ENCODE data around the gene PLA2G4E.

Gene PLA2G4E

DNA sequence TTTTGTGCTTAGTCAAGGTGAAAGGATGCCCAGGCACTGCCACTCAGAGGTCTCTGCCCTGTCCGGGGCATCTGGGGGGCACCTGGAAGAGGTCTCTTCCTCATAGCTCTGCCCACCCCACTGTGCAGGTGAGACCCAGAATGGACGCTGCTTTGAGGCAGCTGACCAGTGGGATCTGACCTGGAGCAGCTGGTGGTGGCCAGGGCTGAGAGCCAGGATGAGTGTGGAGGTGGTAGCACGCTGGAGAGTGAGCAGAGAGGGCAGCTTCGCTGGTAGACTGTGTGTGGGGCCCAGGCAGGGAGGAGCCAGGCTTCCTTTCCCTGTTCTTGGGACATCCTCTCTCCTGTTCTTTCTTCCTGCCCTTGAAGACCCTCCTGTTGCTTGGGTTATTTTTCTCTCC lies 32.2 kb upstream of the PLA2G4E start:
- no peak for DNase-seq

DNA sequence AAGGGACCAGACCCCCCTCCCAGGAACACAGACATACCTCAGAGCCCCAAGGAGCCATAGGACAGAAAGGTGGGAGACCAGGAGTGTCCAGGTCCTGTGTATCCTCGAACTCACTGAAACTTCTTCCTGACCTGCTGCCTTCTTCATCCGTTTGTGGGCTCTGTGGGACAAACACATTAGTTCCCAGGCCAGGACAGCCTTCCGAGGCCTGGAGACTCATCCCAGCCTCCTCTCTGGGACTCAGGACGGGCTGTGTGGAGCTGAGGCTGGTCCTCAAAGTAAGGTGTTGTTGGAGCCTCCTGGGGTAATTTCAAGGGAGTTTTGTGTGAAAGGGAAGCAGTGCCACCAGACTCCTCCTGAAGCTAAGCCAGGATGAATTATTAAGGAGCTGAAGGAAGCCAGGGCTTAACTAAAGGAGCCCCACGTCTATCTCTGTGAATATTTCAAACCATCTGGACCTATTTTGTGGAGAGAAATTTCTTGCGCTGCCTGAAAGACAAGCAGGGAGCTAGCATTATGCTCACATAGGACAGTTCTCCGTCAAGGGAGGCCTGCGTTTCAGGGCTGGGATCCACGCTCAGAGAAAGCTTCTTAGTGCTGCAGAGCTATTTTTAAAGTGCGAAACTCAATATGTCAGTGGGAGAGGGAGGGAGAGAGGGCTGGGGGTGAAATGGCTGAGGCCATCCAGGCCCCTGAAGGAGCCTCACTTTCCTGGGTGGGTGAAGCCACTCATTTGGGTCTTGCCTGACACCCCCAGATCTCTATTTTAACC lies 29.8 kb upstream of the PLA2G4E start:
- no peak for DNase-seq

DNA sequence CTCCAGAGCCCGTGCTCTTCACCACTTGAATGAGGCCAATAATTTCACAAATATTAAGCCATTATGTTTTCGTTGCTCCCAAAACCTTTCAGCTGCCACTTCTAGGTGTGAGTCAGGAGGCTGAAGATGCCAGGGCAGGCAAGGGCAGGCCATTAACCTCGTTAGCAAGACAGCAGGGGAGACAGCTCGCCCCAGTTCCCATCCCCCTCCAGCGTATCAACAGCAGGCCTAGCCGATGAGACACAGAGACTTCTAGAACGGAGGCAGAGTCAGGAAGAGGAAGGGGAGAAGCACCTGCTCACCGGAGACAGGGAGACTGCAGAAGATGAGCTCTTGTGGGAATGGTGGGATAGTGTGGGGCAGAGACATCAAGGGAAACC lies 28.0 kb upstream of the PLA2G4E start:
- no peak for DNase-seq

DNA sequence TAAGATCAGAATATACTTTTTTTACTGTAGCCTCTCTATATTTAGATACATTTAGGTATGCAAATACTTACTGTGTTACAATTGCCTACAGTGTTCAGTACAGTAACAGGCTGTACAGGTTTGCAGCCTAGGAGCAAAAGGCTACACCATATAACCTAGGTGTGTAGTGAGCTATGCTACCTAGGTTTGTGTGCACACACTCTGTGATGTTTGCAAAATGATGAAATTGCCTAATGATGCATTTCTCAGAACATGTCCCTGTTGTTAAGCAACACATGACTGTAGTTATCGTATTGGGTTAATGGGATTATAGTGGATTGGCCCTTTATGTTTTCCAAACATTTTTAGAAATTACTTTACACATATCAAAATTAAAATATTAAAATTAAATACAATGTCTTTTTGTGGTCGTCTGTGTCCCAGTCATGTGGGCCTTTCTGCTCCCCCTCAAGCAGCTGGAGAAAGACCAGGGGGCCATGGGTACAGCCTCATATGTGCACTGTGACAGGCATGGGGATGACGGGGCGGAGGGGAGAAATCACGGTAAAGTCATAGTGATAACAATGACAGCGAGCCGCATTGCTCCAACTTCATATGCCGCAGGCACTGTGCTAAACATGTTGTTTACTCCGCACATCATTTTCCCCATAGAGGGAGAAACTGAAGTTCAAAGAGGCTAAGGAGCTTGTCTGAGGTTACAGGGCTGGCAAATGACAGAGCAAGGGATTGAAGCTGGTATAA lies 27.4 kb upstream of the PLA2G4E start:
- DNase-seq = no peak

DNA sequence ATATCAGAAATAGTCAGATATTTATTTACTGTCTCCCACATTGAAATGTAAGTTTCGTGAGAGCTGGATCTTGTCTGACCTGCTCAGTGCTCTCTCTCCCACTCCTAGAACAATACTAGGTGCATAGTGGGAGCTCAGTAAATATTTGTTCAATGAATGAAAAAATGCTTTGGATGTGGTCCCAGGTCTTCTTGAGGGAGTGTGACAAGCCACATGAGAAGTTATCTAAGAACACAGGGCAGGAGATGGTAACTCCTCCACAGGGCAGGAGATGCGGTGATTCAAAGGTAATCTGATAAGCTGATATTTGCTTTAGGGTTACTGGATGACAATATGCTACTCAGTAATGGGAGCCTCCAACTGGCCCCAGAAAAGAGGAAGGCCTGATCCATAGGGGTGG lies 25.8 kb upstream of the PLA2G4E start:
- no peak for DNase-seq

DNA sequence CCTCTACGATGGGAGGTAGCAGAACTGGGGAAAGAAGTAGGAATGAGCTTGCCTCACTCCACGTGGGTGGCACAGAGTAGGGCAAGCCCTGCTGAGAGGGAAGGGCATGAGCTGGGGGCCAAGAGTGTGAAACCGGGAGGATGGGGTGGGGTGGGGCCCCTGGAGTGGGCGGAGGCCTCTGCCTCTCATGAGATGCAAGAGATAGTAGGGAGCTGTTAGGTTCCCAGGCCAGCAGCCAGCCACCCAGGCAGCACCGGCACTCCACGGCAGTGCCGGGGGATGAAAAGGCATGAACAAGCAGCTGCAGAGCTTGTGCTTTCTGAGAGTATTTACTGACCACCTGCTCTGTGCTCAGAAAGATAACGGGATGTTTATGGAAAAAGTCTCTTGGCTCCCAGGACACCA lies 24.4 kb upstream of the PLA2G4E start:
- DNase-seq = no peak

DNA sequence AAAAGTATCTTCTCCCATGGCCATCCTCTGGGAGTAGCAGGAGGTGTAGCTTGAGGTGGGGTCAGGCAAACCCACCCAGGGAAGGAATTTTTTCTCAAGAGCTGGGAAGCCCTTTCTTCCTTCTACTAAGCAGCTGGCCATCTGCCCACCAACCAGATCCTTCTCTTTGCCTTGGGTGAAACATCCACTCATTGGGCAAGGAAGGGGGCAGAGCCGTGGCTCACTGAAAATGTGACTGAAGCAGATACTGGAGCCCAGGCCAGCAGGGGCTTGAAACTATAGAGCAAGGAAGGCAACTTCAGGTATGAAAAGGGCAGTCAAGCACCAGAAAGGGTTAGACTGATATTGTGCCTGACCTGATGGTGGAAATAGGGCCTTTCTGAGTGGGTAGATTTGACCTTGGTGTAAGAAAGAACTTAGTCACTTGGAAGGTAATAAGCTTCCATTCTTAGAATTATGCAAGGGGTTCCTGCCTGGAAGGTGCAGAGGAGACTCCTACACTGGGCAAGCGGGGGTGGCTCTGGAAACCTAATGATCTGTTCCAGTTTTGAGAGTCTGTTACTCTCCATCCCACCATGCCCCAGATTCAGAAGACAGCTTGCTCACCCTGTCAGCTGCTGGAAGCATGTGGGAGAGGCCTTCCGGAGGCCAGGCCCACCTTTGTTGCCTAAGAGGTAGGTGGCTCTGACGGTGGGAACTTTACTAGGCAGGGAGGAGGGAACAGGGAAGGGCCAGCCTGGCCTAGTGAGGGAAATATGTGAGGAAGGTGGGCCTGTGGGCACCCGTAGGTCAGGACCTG lies 22.0 kb upstream of the PLA2G4E start:
- DNase-seq = no peak

DNA sequence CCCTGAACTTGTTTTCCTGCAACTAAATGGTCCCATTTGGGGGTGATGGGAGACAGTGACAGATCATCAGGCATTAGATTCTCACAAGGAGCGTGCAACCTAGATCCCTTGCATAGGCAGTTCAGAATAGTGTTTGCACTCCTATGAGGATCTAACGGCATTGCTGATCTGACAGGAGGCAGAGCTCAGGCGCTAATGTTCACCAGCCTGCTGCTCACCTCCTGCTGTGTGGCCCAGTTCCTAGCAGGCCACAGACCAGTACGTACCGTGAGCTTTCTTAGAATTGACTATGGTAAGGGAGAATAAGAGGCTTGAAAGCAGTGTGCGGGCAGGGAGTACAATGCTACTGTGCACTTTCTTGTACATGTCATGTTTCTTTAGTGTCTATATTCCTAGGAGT lies 17.6 kb upstream of the PLA2G4E start:
- no peak for DNase-seq

DNA sequence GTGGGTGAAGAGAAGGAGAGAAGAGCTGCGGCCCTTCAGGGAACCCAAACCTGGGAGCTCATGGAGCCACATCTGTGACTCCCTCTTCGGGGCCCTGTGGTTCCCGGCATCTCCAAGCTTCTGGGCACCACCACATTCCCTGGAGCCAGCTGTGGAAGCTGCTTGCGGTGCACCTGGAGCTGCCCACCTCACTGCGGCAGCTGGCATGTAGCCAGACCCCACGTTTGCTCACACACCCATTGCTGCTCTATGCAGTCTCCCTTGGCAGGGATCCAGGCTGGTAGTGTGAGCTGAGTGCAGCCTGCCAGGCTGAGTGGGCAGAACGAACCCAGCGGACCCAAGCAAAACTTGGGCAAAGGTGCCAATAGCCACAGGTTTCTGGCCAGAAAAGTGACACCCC lies 16.8 kb upstream of the PLA2G4E start:
- DNase-seq = no peak

DNA sequence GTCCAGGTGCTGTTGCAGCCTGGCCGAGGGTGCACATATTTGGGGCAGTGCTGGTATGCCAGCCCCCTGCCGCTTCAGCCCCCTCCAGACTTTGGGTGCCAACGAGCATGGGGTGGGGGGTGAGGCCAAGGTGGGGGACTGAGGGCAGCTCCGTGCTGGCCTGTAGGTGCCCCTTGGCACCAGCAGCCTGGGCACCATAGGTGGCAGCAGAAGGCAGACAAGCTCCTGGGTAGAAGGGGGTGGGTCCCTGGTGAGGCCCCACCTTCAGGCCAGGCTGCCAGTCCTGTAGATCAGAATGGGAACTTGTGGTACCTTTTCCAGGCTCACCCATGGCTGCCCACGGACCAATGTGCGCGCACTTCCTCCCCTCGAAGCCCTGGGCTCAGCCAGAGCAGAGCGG lies 16.1 kb upstream of the PLA2G4E start:
- no peak for DNase-seq

DNA sequence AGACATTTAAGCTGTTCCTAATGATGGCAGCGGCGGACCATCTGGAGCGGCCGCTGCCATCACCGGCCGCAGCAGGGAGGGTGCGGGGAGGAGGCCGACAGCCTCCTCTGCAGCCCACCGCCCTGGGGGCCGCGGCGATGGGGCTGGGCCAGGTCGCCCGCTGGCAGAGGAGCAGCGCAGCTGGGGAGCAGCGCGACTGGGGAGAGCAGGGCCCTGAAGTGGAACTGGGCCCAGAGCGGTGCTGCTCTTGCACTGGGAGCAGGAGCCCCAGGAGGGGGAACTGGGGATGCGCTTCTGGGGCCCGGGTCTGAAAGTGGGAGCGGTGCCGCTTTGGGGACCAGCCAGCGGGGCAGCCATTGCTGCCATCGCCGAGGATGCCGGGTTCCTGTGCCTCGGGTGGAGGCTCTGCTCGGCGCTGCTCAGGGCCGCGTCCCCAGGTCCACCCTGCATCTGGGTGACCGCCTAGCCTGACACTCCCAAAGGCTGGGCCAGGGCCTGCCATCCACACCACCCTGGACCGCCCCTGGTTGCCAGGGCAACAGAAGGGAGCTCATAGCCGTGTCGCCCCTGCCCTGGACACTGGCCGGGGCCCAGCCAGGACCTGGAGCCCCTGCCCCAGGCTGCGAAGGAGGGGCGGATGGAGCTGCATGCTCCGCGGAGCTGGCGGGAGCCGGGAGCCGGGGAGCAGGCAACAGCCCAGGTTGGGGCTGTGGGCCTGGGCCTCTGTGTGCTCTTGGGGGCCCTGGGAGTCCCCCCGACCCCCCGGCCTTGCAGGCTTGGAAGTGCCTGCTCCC lies 15.5 kb upstream of the PLA2G4E start:
- no peak for DNase-seq

DNA sequence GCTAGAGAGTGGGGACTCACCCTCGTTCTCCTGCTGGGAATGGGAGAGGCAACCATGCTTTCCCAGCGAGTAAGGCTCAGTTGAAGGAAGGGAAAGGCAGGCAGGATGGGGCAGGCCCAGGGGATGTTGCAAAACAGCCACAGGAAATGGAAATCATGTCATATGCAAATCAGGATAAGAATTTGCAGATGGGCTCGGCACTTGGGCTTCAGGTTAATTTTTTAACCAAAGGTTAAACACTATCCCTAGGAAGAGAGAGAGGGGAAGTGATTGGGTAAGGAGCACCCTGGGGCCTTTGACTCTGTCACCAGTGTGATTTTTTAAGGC lies 14.6 kb upstream of the PLA2G4E start:
- DNase-seq = no peak

DNA sequence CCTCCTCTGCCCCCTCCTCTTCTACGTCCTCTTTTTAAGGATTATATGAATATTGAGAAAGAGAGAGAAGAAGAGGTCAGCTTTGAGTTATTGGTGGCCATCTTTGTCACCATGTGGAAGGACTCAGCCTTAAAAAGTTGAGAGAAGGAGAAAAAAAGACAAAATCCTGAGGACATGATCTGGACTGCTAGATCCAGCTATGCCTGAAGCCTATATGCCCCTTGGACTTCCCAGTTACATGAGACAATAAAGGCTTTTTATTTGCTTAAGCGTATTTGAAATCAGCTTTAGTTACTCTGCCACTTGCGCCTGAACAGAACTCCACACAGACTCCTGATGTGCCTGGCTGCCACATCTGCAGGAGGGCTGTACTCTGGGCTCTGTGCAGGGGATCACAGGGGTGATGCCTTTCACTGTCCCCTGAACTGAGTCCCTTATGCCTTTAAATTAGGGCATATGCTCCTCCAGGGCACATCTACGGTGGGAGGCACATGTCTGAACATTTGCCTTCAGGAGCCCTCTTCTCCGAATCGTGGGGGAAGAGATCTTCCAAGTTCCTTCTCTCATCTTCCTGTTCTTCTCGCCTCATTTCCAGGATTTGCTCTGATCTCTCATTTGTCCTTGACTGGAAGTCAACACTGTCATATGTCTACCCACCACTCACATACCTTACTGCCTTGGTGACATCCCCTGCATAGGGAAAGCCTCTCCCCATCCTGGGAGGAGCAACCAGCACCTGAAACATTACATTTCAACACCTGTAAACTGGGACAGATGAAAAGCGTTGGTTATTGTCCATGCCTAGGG lies 14.0 kb upstream of the PLA2G4E start:
- no peak for DNase-seq

DNA sequence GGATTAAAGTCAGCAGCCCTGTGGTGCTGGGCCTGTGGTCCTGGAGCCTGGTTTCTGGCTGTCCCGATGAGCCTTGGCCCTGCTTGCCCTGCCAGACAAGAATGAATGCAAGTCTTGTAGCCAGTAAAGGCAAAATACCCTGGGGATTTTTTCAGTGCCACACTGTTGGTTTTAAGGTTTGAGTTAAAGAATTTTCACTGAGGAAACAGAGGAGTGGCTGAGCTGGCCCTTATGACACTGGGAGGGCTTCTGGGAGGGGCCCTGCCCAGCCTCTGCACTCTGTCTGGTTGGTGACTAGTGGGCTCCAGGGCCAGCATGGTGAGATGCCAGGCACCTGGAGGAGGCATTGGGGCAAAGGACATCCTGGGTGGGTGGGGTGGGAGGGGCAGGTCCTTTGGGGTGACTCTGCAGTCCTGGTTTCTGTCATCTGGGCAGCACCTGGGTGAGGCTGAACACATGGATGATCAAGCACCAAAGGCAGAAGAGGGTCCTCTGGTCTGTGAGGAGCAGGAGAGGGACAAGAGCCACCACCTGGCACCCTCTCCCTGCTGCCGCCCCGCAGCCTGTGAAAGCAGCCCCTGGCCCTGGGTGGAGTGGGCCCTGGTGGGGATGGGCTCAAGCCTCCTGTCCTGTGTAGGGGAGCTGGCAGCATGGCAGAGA lies 12.5 kb upstream of the PLA2G4E start:
- no peak for DNase-seq

DNA sequence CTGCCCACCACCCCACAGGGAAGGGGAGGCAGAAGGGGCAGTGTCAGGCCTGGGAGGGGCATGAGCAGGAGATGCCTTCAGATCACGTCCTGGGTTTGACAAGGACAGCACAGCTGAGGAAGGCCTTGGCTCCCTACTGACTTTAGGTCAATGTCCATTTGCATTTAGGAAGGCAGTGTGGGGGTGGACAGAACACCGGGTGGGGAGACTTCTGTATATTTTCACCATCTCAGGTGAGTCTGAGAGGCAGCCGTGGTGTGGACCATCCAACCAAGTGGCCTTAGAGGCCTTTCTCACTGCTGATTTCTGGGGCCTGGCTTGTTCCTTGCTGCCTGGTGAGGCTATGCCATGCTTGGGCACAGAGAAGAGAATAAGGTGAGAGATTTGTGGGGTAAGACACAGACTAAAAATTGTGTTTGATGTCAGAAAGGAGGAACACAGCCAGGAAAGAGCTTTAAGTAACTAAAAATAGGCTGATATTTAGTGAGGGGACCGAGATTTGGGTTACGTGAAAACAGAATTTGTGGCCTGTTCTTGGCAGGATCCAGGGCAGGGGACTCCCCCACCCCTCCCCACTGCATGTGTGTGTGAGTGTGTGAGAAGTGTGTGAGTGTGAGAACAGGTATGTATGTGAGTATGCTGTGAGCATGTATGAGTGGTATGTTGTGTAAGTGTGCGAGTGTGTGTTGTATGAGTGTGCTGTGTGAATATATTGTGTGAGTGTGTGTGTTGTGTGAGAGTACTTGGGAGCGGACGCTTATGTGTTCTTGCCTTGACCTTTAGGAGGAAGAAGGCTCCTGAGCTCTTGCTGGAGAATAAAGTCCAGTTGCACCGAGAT lies 11.8 kb upstream of the PLA2G4E start:
- DNase-seq = no peak

DNA sequence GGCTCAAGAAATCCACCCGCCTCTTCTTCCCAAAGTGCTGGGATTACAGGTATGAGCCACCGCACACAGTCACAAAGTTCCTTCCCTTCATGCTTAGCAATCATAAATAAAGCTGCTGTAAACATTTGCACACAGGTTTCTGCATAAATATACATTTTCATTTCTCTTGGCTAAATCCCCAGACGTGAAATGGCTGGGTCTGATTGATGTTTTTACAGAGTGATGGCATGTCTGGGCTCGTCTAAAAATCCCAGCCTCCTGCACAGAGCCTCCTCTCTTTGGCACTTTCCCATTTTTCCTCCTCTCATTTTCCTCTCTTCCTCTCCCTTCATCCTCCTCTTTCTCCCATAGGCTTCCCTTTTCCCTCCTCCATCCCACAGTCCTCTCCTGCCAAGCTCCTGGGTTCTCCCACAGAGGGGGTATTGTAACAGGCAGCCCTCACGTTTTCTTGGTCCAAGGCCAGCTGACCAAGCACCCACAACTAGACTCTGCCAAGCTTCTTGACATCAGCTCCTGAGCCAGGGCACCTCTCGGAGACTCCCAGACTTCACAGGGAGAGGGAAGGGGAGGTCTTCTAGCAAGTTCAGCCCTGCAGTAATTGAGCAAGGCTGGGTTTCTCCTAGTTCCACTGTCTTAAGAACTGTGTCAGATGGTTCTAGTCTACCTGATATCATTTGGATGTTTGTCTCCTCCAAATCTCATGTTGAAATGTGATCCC lies 10.5 kb upstream of the PLA2G4E start:
- no peak for DNase-seq

DNA sequence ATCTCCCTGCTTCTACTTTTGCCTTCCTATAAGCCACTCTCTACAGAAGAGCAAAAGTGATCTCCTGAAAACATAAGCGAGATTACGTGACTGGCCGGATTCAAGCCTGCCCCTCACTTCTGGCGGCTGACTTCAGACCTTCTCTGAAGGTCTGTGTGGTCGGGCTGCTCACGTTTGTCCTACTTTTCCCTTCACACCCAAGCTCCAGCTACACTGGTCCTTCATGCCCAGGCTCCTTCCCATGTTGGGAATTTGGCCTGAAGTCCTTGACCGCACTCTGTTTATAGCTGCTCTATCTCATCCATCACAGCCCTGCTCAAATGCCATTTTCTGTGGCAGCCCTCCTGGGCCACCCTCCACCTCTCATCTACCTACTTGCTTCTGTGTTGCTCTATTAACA lies 6.7 kb upstream of the PLA2G4E start:
- DNase-seq = no peak

DNA sequence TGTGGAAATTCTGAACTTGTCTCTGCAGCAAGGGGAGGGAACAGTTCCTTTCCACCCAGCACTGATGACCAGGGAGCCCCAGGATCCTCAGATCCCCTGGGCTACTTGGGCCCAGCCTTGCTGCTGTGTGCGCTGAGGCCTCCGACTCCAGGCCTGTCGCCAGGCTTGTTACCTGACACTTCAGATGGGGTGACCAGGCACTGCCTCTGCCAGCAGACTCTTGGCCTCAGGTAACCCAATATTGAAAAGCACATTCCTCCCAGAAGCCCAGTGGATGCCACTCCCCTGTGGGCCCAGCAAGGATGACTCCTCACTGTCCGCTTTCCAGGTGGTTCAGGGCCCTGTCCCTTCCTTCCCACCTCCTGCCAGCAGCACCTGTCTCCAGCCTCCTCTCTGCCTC lies 3.5 kb upstream of the PLA2G4E start:
- no peak for DNase-seq

DNA sequence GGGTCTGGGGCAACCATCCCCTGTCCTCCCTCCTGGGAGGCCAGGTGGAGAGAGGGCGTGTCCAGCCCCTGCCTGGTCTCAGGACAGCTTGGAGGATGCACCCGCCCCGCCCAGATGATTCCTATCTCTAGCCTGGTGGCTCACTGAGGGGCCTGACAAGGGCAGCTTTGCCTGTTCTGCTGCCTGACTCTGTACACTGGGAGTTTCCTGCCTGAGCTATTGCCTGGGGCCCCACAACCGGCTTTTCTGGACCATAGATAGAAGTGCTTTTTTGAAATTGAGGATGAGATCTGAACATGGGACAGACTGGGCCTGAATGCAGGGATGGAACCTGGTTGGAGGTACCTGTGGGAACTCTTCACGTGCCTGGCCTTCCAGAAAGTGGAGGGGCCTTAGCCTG lies 751 bp upstream of the PLA2G4E start:
- no peak for DNase-seq

Measured in CD4-positive, alpha-beta T cell treated with Interleukin-10 for 1 hour (primary cell).